A172 (cell line): Measurements from ENCODE around the gene DBNDD2. TPM values are rescaled to one million over a fixed set of nuclear protein-coding genes. Genes with fewer than 3 reads are reported as not detected.
A peak's percentile ranks its signal among the peaks of the same experiment; 100 is the strongest.

Source experiments
- DNase-seq: peaks from one replicate; pipeline ENCODE4 v3.0.0-alpha.2; 2015; ENCODE audit warnings: low spot score
- total RNA-seq: library from RNA; depleted of rRNA; stranded (reverse); fragments of >200 nt; shearing (Covaris generic); gene quantifications from 2 replicates; pipeline ENCODE4 v1.2.3, GENCODE V29; 2014

DBNDD2 gene
- total RNA-seq, 1 experiment from 2014 or later = 1.7 TPM

DNA sequence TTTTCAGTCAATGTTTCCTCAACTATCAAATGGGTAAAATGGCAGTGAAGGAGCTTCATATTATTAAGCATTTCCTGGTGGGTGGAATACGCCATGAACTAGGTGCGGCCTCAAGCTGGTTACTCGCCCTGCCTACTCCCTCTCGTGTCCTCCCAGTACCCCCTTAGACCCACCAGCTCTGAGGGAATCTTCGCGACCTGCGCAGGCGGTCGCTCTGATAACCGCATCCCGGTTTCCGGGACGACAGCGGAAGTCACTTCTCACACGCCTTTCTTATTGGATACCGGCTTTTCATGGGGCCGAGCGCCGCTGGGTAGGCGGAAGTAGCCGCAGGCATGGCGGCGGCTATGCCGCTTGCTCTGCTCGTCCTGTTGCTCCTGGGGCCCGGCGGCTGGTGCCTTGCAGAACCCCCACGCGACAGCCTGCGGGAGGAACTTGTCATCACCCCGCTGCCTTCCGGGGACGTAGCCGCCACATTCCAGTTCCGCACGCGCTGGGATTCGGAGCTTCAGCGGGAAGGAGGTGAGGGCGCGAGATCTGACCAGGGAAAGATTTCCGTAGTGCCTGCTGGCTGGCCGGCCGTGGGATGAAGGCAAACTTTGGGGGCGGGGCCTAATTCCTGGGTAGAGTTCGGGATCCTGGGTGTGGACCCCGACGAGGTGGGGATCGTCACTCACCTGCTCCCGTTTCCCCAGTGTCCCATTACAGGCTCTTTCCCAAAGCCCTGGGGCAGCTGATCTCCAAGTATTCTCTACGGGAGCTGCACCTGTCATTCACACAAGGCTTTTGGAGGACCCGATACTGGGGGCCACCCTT is 7.9 kb downstream of the DBNDD2 start, which contains the start of gene PIGT:
Gene PIGT, plus strand, starts transcription at position 320 of the 816 bp plus-strand sequence. Its CDS starts 16 bp downstream, at position 336.
- peak; percentile 79 for DNase-seq

DNA sequence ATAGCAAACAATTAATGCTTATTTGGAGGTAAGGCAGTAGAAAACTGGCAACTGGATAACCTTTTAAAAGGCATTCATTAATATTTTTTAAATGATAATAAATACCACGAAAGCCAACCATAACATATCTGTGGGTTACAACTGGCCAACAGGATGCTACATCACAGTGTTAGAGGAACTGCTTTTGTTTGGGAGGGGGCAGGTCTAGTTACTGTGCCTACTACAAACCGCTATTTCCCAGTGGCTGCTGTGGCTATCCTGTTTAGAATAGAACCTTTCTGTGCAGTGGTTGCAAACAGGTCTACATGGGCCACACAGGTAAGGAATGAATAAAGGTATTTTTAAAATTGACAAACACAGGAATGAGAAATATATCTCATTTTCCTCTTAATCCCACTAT is 8.8 kb downstream of the DBNDD2 start:
- DNase-seq = no peak

DNA sequence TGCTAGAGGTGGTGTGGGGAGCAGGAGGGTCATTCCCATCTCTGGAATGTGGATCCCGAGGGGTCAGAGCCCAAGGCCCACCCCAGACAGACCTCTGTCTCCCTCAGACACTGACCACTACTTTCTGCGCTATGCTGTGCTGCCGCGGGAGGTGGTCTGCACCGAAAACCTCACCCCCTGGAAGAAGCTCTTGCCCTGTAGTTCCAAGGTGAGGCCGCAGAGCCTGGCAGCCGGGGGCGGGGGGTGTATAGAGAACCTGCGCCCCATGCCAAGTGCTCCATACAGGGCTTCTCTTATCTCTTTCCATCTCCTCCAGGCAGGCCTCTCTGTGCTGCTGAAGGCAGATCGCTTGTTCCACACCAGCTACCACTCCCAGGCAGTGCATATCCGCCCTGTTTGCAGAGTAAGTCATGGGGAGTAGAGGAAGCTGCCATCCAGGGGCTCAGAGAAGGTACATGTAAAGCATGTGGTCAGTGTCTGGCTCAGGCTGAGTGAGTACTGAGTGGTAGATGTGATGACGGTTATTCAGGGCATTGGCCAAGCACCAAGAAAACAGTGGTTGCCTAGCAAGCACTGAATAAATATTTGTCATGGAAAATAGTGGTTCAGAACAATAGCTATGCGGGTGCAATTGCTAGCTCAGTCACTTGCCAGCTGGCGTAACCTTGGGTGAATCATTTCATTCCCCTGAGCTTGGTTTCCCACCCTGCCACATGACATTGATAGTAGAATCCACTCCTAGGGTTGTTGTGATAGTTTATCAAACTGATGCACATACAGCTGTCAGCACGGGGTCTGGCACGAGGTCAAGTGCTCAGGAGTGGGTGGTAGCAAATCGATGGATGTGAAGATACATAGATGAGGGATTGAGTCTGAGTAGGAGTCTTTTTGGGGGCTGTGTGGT is 11.4 kb downstream of the DBNDD2 start:
- DNase-seq = peak; percentile 99

- no peak for DNase-seq
Measured at GRCh38 chr20:45420125-45420524, 12.0 kb downstream of the DBNDD2 start.

- DNase-seq = no peak
Measured at GRCh38 chr20:45423700-45424099, 15.6 kb downstream of the DBNDD2 start.

DNA sequence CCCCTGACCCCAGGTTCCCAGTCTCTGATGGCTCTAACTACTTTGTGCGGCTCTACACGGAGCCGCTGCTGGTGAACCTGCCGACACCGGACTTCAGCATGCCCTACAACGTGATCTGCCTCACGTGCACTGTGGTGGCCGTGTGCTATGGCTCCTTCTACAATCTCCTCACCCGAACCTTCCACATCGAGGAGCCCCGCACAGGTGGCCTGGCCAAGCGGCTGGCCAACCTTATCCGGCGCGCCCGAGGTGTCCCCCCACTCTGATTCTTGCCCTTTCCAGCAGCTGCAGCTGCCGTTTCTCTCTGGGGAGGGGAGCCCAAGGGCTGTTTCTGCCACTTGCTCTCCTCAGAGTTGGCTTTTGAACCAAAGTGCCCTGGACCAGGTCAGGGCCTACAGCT is 17.5 kb downstream of the DBNDD2 start:
- DNase-seq = no peak

GRCh38 chr20:45426320-45427016 is 18.4 kb downstream of the DBNDD2 start:
- DNase-seq = no peak

GRCh38 chr20:45427236-45428149 is 19.4 kb downstream of the DBNDD2 start:
- DNase-seq = no peak

DNA sequence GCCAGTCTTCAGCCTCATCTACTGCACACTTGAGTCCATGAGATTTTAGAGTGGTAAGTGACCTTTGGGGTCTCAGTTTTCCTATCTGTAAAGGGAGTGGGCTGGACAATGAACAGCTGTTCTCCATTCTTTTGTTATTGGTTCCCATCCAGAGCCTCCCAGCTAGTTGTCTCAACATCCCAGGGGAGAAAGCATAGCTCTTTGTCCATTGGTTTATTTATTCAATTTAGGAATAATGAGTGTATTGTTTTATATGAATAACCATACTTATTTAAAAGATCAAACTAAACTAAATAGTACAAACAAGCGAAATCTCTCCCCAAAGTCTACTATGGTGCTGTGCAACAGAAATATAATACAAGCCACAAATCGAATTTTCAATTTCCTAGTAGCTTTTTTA is 21.5 kb downstream of the DBNDD2 start:
- no peak for DNase-seq

- DNase-seq = no peak
Measured at GRCh38 chr20:45432294-45432693, 24.2 kb downstream of the DBNDD2 start.

GRCh38 chr20:45433316-45433715 is 25.2 kb downstream of the DBNDD2 start:
- DNase-seq = peak; percentile 82

- DNase-seq = no peak
Measured at GRCh38 chr20:45433976-45434375, 25.9 kb downstream of the DBNDD2 start.

GRCh38 chr20:45436732-45437485 is 28.8 kb downstream of the DBNDD2 start:
- peak; percentile 76 for DNase-seq

DNA sequence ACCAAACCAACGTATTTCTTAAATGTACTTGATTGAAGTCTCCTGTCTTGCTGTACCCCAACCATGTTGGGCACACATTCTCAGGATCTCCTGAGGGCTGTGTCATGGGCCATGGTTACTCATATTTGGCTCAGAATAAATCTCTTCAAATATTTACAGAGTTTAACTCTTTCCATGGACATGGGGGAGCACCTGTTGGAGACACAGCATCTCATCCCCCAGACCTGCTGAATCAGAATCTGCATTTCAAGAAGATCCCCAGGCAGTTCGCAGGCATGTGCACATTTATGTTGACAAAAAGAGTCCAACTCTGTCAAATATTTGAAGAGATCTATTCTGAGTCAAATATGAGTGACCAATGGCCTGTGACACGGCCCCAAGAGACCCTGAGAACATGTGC is 32.3 kb downstream of the DBNDD2 start:
- no peak for DNase-seq

GRCh38 chr20:45440891-45441685 is 33.0 kb downstream of the DBNDD2 start:
- DNase-seq = no peak

- no peak for DNase-seq
Measured at GRCh38 chr20:45441746-45442145, 33.7 kb downstream of the DBNDD2 start.

GRCh38 chr20:45444050-45444449 is 36.0 kb downstream of the DBNDD2 start:
- no peak for DNase-seq

DNA sequence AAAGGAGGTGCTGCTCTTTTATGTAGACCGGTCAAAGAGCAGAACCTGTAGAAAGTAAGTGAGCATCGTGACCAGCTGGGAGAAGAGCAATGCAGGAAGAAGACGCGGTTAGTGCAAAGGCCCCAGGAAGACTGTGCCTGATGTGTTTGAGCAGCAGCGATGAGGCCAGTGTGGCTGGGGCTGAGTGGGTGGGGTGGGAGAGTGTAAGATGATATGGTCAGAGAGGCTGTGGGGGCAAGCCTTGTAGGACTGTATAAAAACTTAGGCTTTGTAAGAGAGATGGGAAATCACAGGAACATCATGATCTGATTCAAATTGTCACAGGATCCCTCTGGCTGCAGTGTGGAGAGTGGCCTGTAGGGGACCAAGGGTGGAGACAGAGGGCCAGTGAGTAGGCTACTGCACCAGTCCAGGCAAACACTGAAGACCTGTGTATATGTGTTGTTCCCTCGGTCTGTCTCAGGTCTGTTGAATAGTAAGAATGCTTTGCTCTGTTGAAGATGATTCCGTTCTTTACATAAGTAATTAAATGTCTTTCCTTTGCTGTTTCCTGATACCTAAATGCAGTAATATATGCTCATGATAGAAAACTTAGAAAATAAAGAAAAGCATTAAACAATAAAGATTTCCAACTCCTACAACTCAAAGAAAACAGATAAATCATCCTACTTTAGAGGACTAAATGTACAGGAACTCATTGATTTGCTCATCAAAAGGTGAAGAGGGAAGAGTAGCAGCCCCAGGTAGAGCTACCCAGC is 37.9 kb downstream of the DBNDD2 start:
- DNase-seq = peak; percentile 36

DNA sequence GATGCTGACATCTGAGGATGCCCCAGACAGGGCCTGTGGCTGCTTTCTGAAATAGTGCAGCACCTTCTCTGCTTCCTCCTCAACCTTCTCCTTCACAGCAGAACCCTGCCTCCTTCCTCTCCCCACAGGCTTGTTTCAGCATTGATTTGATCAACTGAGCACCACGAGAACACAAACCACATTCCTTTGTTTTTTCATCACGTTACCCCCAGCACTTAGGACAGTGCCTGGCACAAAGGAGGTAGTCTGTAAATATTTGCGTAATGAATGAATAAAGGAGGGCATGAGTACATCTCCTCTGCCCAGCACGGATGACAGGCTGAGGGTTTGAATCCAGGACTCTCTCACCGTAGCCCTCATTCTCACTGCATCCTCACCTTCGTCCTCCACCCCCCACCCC is 40.2 kb downstream of the DBNDD2 start:
- DNase-seq = no peak
